Left cardiac atrium (tissue), 4 donors: ENCODE measurements around the gene KIAA0753. TPM values are rescaled to one million over a fixed set of nuclear protein-coding genes. Genes with fewer than 3 reads are reported as not detected.

Source experiments
- ATAC-seq, 2 donors: fragments of 200-7000 bp; cut with Tn5 transposase; one replicate each; pipeline ENCODE4 v1.9.1; 2020; ENCODE audit warnings: mild to moderate bottlenecking in 2 of 2, moderate library complexity in 2 of 2
- DNase-seq: peaks from one replicate; pipeline ENCODE4 v3.0.0-alpha.2; 2020
- intact Hi-C, 2 donors: fragments of 100-400 bp; cut with DNase I; formaldehyde crosslinking; loops; one replicate each; pipeline versions ENCODE4 v1.14.1 to v1.15.1; 2022 to 2023
- microRNA-seq, 2 donors: library from miRNA; unstranded; fragments of <30 nt; microRNA quantifications; one replicate each; pipeline ENCODE4 v1.2.0, GENCODE V29; 2020
- total RNA-seq, 2 donors: library from RNA; stranded (reverse); fragmentation: NEBNext Ultra II Directional; extraction: Animal tissue kit (Norgen Biotek cat#: 25700); gene quantifications; one replicate each; pipeline ENCODE4 v1.2.1, GENCODE V29; 2021
- donor health status: DM: no; HTN: yes; CAD: no.
- donor health status: DM: no; HTN: yes; CAD: no; lungs with severe emphysema.
- donor health status: DM: yes; HTN: yes; CAD: no.
- donor health status: Dilated cardiomyopathy.

Gene KIAA0753
- total RNA-seq, 2 donors from 2014 or later, result 4.7 to 6.3 TPM

DNA sequence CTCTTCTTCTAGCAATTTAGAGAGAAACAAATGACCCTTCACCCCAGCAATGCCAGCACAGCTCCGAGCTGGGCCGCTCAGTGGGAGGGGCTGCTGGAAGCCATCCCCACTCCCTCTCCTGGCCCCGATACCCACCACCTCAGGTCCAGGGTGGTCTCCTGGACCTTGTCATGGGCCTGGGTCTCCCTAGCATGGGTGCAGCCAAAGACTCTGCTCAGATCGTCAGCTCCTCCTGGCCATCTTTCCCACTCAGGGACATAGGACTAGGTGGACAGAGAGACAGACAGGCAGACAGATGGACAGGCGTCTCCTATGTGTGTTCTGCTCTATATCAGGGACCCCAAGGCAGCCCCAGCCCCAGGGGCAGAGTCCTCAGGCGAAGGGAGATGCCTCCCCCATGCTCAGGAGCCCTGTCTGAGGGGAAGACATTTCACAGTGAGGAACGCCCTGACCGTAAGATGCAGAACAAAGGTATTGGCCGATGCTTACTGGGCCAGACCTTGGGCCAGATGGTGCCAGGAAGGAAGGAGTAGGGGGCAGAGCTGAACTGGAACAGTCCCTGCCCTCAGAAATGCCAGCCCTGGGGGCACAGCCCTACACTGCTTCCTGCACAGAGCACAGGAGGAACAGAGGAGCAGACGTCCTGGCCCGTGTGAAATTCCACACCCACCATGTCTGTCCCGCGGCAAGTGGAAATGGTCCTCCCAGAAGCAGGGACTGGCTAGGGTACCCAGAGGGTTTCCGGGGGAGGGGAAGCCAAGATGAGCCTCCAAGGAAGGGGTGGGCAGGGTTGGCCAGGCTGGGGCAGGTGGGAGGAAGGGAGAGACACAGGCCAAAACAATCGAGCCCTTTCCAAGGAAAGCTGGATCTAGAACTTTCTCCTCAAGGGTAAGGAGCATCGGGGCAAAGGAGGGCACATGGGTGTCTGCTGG is 97.2 kb downstream of the KIAA0753 start:
- no peak for DNase-seq
- intact Hi-C loops, result no loop called here
- no peak for ATAC-seq

DNA sequence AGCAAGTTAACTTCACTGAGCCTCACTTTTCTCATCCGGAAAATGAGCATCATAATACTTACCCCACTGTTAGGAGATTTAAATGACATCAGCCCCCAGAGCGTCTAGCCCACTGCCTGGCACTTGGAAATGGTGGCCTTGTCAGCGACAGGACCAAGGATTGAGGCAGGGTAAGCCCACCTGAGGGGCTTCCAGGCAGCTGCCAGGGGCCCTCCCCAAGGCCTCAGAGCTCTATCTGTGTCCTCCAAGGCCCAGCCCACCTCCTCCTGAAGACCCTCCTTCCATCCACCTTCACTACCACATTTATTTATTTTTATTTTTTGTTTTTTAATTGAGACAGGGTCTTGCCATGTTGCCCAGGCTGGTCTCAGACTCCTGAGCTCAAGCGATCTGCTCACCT is 97.9 kb downstream of the KIAA0753 start:
- DNase-seq (no peak), ATAC-seq (no peak)
- intact Hi-C loops, result no loop called here

DNA sequence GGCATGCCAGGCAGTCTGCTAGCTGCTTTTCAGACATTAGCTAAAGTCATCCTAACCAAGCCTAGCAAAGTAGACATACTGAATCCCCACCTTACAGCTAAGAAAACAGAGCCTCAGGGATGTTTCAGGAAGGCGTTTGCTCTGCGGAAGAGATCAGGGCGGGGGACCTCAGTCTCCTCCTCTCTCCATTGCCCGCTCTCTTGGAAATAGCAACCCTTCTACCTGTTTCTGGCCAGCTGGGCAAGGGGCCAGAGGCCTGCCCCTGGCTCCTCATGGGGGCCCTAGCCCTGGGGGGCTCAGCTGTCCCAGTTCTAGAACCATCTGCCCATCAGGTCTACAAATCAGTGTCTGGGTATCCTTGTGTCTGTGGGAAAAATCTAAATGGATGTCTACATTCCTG is 98.6 kb downstream of the KIAA0753 start:
- intact Hi-C loops, result no loop called here
- ATAC-seq, result no peak
- no peak for DNase-seq

DNA sequence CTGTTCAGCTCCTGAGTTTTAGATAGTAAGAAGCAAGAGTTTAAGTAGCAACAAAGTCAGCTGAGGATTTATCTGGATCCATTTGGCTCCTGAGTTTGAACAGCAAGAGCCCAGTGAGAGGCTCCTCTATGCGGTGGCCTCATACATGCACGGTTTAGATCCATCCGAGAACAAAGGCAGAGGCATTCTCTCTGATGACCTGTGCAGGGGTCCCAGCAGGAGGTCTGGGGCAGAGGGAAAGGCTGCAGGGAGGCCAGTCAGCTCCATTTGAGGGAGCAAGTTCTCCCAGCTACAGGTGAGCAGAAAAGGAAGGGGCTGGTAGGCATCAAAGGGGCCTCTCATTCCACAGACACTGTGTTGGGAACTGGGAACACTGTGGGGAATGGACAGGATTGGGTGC is 100.6 kb downstream of the KIAA0753 start:
- DNase-seq, result no peak

DNA sequence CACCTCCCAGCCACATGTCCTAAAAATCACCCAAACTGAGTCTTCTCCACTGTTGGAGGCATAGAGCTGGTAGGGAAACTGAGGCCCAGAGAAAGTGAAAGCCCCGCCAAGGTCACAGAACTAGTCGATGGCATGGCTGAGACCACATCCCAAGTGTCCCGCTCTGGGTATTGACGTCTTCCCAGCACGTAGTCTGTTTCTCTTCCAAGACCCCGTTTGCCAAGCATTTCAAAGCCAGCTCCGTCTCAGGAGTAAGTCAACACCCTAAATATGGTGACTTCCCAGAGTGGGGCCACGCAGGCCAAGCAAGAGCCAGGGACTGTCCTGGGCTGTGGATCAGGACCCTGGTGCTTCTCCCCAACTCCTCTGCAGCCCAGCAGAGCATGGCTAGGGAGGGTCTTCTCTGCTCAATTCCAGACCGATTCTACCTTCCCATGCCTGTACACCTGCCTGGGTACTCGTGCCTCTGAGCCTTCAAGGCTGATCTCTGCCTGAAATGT is 103.9 kb downstream of the KIAA0753 start:
- ATAC-seq (no peak), DNase-seq (no peak)
- intact Hi-C loops, result no loop called here

More for the DNA sequence above, 100.6 kb downstream of the KIAA0753 start:
- intact Hi-C loops, result no loop called here
- no peak for ATAC-seq

DNA sequence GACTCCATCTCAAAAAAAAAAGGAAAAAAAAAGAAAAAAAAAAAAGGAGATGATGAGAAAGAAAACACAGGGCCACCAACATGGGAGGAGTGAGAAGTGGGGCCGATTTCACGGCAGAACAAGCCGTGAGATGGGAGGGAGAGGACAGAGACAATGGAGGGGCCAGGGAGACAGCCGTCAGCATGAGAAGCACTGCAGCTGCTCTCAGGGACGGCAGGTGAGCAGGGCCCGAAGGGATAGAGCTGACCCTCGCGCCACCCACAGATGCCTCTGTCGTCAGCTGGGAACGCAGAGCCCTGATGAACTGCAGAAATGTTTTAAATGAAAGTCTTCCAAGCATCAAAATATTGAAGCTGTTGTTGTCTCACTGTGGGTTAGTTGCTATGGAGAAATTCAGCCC is 104.5 kb downstream of the KIAA0753 start:
- intact Hi-C loops, result no loop called here
- no peak for ATAC-seq
- DNase-seq, result no peak

DNA sequence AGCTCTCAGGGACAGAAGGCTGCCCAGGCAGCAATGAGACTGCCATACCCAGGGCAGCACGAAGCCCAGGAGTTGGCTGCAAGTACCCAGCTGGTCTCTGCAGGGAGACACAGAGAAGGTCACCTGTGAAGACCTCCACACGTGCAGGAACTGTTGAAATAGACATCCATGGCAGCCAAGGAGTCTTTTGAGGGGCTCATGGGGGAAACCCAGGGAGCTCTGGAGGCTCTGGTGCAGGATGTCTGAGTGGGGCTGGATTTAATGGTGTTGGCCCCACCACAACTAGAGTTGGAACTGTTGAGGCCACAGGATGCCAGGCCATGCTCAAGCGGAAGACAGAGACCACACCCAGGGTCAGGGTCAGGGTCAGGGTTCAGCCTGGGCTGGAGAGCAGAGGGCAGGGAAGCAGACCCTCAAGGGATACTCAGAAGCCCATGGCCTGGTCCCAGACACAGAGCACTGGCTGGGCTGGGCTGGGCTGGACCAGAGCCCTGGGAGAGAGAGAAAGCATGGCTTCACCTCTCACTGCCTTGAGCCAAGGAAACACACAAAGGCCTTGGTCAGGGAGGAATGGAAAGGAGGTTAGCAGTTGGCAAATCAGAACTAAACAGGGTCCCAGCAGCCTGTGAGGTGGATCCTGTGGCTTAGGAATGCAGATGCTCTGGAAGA is 105.5 kb downstream of the KIAA0753 start:
- ATAC-seq (no peak), DNase-seq (no peak)
- intact Hi-C loops, result no loop called here

DNA sequence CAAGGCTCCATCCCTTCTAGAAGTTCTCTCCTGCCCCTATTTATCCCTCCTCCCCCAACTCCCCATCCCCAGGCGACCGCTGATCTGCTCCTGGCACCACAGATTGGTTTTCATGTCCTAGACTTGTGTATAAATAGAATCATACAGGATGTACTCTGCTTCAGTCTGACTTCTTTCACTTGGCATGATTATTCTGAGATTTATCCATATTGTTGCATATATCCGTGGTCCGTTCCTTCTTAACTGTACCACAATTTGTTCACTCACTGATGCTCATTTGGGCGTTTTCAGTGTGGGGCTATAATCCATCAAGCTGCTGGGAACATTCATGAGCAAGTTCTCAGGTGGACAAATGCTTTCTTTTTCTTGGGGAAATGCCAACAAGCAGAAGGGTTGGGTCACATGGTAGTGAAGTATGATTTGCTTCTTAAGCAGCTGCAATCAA is 108.0 kb downstream of the KIAA0753 start:
- ATAC-seq, result no peak
- DNase-seq, result no peak
- intact Hi-C loops, result no loop called here

DNA sequence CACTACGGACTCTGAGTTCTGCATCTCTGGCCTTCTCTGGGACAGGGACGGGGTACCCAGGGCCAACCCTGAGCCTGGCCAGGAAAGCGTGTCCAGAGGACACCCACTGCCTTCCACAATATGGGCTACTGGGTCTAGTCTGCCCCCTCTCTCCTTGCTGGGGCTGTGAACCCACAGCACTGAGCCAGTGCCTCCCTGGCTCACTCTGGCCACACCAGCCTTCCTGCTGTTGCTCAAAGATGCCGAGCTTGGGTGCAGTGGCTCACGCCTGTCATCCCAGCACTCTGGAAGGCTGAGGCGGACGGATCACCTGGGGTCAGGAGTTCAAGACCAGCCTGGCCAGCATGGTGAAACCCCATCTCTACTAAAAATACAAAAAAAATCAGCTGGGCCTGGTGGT is 108.9 kb downstream of the KIAA0753 start:
- intact Hi-C loops, result no loop called here
- DNase-seq (no peak), ATAC-seq (no peak)

DNA sequence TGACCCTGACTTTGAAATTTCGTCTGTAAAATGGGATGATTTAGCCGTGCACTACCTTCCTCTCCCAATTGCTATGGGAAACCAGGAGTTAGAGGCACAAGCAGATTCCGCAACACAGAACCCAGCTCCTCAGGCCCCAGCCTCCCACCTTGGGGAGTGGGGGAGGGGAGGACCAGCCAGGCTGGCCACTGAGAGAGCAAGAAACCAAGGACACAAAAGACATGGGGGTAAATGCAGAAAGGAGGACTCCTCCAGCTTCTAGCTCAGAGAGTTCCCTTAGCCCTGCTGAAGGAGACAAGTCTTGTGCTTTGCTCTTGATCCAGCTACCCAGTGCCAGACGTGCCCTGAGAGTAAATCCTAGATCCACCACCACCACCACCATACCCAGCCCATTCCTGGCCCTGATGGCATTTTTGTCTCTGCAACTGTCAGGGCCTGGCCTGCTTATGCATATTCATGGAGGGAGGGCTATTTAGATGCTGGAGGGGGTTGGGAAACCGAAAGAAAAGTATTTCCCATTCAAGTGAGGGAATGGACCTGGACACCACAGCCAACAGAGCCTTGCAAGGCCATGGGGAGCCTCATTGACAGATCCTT is 110.1 kb downstream of the KIAA0753 start:
- ATAC-seq (no peak), DNase-seq (no peak)
- intact Hi-C loops, result no loop called here

DNA sequence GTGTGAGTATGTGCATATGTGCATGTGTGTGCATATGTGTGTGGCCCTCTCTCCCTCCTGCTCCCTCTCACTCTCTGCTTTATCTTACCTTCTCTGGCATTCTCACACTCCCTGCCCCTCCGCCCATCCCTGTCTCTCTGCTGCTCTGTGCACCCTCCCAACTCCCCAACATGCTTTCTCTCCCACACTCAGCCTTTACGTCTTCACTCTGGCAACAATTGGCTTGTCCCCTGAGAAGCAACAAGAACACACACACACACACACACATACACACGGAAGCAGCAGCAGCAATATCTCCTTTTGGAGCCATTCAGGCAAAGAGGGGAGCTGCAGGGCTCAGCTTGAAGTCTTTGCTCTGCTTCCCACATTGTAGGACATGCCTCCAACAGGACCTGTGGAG is 112.0 kb downstream of the KIAA0753 start:
- intact Hi-C loops, result no loop called here
- DNase-seq (no peak), ATAC-seq (no peak)

Small RNA genes within 50 kb of the gene (microRNA-seq; reads per million reads assigned to microRNA genes)
- gene MIR4520-1 (0 reads per million in 2 donors), gene MIR4520-2 (0 reads per million in 2 donors)

Other genes with a start within 250 kb of the KIAA0753 start
- not detected for gene AIPL1, start 205.6 kb downstream of the KIAA0753 start, total RNA-seq
- gene PIMREG, start 196.3 kb downstream of the KIAA0753 start, total RNA-seq, result under 1 TPM in 1 of 2 donors, not detected in 1; 0.29 TPM
- gene PITPNM3, start 84.2 kb downstream of the KIAA0753 start, total RNA-seq, result 1 to 10 TPM; 3.1 to 3.4 TPM
- 10 to 100 TPM; 50.5 to 58.2 TPM for gene TXNDC17, start 349 bp upstream of the KIAA0753 start, total RNA-seq
- gene MED31, start 10.9 kb upstream of the KIAA0753 start, total RNA-seq, result 10 to 100 TPM; 14.7 to 15.6 TPM
- gene C17orf100, start 11.1 kb upstream of the KIAA0753 start, total RNA-seq, result under 1 TPM; 0.59 to 0.63 TPM
- gene SLC13A5, start 72.7 kb upstream of the KIAA0753 start, total RNA-seq, result under 1 TPM in 1 of 2 donors, not detected in 1; 0.21 TPM
- gene XAF1, start 115.3 kb upstream of the KIAA0753 start, total RNA-seq, result 10 to 100 TPM; 21.7 to 50.1 TPM
- under 1 TPM; 0.12 to 0.34 TPM for gene FBXO39, start 135.5 kb upstream of the KIAA0753 start, total RNA-seq
- not detected for gene TEKT1, start 191.0 kb upstream of the KIAA0753 start, total RNA-seq